Measurements from ENCODE around the gene ADAMTS18.

- TF ChIP-seq, protein P1, sequence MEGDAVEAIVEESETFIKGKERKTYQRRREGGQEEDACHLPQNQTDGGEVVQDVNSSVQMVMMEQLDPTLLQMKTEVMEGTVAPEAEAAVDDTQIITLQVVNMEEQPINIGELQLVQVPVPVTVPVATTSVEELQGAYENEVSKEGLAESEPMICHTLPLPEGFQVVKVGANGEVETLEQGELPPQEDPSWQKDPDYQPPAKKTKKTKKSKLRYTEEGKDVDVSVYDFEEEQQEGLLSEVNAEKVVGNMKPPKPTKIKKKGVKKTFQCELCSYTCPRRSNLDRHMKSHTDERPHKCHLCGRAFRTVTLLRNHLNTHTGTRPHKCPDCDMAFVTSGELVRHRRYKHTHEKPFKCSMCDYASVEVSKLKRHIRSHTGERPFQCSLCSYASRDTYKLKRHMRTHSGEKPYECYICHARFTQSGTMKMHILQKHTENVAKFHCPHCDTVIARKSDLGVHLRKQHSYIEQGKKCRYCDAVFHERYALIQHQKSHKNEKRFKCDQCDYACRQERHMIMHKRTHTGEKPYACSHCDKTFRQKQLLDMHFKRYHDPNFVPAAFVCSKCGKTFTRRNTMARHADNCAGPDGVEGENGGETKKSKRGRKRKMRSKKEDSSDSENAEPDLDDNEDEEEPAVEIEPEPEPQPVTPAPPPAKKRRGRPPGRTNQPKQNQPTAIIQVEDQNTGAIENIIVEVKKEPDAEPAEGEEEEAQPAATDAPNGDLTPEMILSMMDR (IDR thresholded peaks at IDR 0.05): no peak
- TF ChIP-seq POLR2A (IDR thresholded peaks at IDR 0.05): no peak
Observed at GRCh38 chr16:77353587-77354263, 81.1 kb downstream of the ADAMTS18 start.
